GM12878 (cell line): Measurements from ENCODE around the gene ST7. TPM values are rescaled to one million over a fixed set of nuclear protein-coding genes. Genes with fewer than 3 reads are reported as not detected.

ENCODE experiments used
- BRCA1 ChIP-seq: IDR thresholded peaks from 2 replicates; pipeline ENCODE4 v1.6.1; 2011; ENCODE audit warnings: low read depth, low read length, improper control_type of control experiment
- CBFB ChIP-seq: IDR thresholded peaks from 2 replicates; pipeline ENCODE4 v1.6.1; 2016; ENCODE audit warnings: antibody characterized with exemption, low read depth
- EP300 ChIP-seq, 2 experiments: fragments of 150-350 bp in 1 of 2; IDR thresholded peaks; 2 replicates each; pipeline ENCODE4 v1.6.1; 2011 to 2012; ENCODE audit warnings: low read depth in 2 of 2, low read length in 2 of 2, borderline replicate concordance in 1 of 2, improper control_type of control experiment in 1 of 2, inconsistent platforms in 1 of 2; ENCODE audit not compliant: control insufficient read depth in 1 of 2
- FOXM1 ChIP-seq: IDR thresholded peaks from 2 replicates; pipeline ENCODE4 v1.6.1; 2012; ENCODE audit warnings: low read depth, mild to moderate bottlenecking, inconsistent platforms, low read length, moderate library complexity
- GABPA ChIP-seq: IDR thresholded peaks from 2 replicates; pipeline ENCODE4 v1.6.1; 2014; ENCODE audit warnings: antibody characterized with exemption, low read depth, mild to moderate bottlenecking, inconsistent platforms
- IKZF2 ChIP-seq, 2 experiments: fragments of 450-650 bp; IDR thresholded peaks; 2 replicates each; pipeline ENCODE4 v1.6.1; 2017; ENCODE audit warnings: mild to moderate bottlenecking in 2 of 2, moderate library complexity in 2 of 2
- IRF4 ChIP-seq: IDR thresholded peaks from 2 replicates; pipeline ENCODE4 v1.6.1; 2011; ENCODE audit warnings: low read depth, low read length
- KLF5 ChIP-seq: fragments of 450-650 bp; IDR thresholded peaks from 2 replicates; pipeline ENCODE4 v1.6.1; 2014; ENCODE audit warnings: mild to moderate bottlenecking; ENCODE audit not compliant: partially characterized antibody
- POLR2A ChIP-seq: IDR thresholded peaks from 2 replicates; pipeline ENCODE4 v1.6.1; 2011; ENCODE audit warnings: low read depth, mild to moderate bottlenecking, low read length
- RCOR1 ChIP-seq: conservative IDR thresholded peaks from 2 replicates; pipeline ENCODE4 v1.6.1; 2012; ENCODE audit warnings: low read depth, low read length, improper control_type of control experiment
- RFX5 ChIP-seq: IDR thresholded peaks from 2 replicates; pipeline ENCODE4 v1.6.1; 2011; ENCODE audit warnings: low read depth, low read length, improper control_type of control experiment
- SMAD5 ChIP-seq: IDR thresholded peaks from 2 replicates; pipeline ENCODE4 v1.6.1; 2016; ENCODE audit warnings: antibody characterized with exemption, low read depth
- YY1 ChIP-seq: IDR thresholded peaks from 2 replicates; pipeline ENCODE4 v1.6.1; 2011; ENCODE audit warnings: low read depth, mild to moderate bottlenecking, low read length
- ZBTB40 ChIP-seq: fragments of 450-650 bp; IDR thresholded peaks from 2 replicates; pipeline ENCODE4 v1.6.1; 2016; ENCODE audit warnings: mild to moderate bottlenecking, moderate library complexity, borderline replicate concordance
- ZNF384 ChIP-seq: IDR thresholded peaks from 2 replicates; pipeline ENCODE4 v1.6.1; 2012; ENCODE audit warnings: low read depth, mild to moderate bottlenecking, low read length, improper control_type of control experiment, borderline replicate concordance
- ZNF622 ChIP-seq: fragments of 450-650 bp; IDR thresholded peaks from 2 replicates; pipeline ENCODE4 v1.6.1; 2017; ENCODE audit warnings: mild to moderate bottlenecking, inconsistent platforms
- ZSCAN29 ChIP-seq: fragments of 450-650 bp; IDR thresholded peaks from 2 replicates; pipeline ENCODE4 v1.6.1; 2017; ENCODE audit warnings: mild to moderate bottlenecking, moderate library complexity
- polyA plus RNA-seq, 11 experiments: library from polyadenylated mRNA; depleted of rRNA in 4 of 11; unstranded in 6 of 11; stranded (reverse) in 5 of 11; fragments of >200 nt; fragmentation: Nextera tagmentation in 4 of 11; fragmentation: Illumina TruSeq in 1 of 11; extraction: Ambion mirVana in 4 of 11; extraction: Trizol in 1 of 11; gene quantifications; 1 replicate in 1 of 11; 2 replicates in 10 of 11; pipeline versions ENCODE4 v1.2.1 to v1.2.3, GENCODE V29; 2011 to 2016; ENCODE audit warnings: inconsistent platforms in 2 of 11, missing spikeins in 2 of 11, low read depth in 1 of 11
- total RNA-seq, 4 experiments: library from RNA; depleted of rRNA in 3 of 4; stranded (reverse); fragments of >200 nt in 3 of 4; fragmentation: Illumina TruSeq in 1 of 4; extraction: Trizol in 1 of 4; gene quantifications; 2 replicates each; pipeline versions ENCODE4 v1.2.1 to v1.2.3, GENCODE V29; 2013 to 2021

Gene ST7
- total and polyA plus RNA-seq, 10 of the 15 experiments (the other 5 are each of a cell fraction or from before 2014, with no cell fraction given), result 27.7 to 76.4 (median 53.6) TPM

- TF ChIP-seq ZBTB40, result peak; percentile 92
- no peak for TF ChIP-seq BRCA1
- no peak for TF ChIP-seq KLF5
- TF ChIP-seq IKZF2 (IDR thresholded peaks at IDR 0.05), result peak; percentile 50 to 60; a peak in 3 of 4 replicates
- TF ChIP-seq ZNF622, result no peak
- peak; percentile 19; the same call in 1 of the 2 replicates for TF ChIP-seq FOXM1
- TF ChIP-seq GABPA, result no peak
- TF ChIP-seq SMAD5, result no peak
- 0 out of 2 replicates have a peak, but pooled peaks have one; percentile 24 for TF ChIP-seq ZNF384
- no peak for TF ChIP-seq RFX5
- TF ChIP-seq POLR2A, result no peak
- TF ChIP-seq CBFB, result peak; percentile 80; the same call in 1 of the 2 replicates
- TF ChIP-seq YY1, result no peak
- no peak for TF ChIP-seq IRF4
- no peak for TF ChIP-seq ZSCAN29
- no peak for TF ChIP-seq RCOR1
- peak in 1 of 2 experiments; percentile 50; a peak in 1 of 4 replicates for TF ChIP-seq EP300 (IDR thresholded peaks at IDR 0.05; ENCODE audit: borderline replicate concordance in 1 of 2, control insufficient read depth in 1 of 2, low read depth in 2 of 2, low read length in 2 of 2)
Measured at GRCh38 chr7:117008886-117009531, 55.7 kb downstream of the ST7 start (continued).
